Measurements from ENCODE around the gene AICDA.
A peak's percentile ranks its signal among the peaks of the same experiment; 100 is the strongest.

AICDA gene

DNA sequence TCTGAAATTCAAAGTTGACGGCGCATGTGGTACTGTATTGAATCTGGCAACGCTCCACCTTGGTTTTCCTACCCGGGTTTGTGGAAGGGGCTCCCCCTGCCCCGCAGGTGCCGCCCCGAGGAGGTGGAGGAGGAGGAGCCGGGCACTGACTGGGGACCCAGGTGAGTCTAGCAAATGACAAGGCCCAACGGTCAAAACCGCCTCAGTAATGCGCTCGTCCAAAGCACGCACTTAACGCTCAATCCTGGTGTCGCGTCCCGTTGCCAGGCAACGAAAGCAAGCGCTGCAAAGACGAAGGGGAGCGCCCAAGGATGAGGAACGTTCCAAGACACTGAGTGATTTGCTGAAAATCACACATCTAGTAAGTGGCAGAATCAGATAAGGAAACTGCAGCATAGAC lies 48.0 kb downstream of the AICDA start:
- Histone ChIP-seq H2BK120ac (ENCODE audit: low read depth, low read length) (no peak overlapping the region), H3K23ac (ENCODE audit: low read depth, low read length, poor library complexity) (no peak overlapping the region), H3K79me1 (ENCODE audit: low read depth, low read length) (no peaks in the 10 kb centered on the region), H3K4ac (ENCODE audit: low read length) (no peak overlapping the region), H3K4me2 (ENCODE audit: insufficient read depth, low read length, poor library complexity, severe bottlenecking) (no peak overlapping the region), H4K8ac (ENCODE audit: low read depth, low read length) (no peak overlapping the region), H4K91ac (ENCODE audit: low read depth, low read length, poor library complexity) (no peak overlapping the region), H2BK5ac (ENCODE audit: low read length) (no peak overlapping the region), H2BK12ac (ENCODE audit: low read length) (no peak overlapping the region), H2AK5ac (ENCODE audit: low read depth, low read length) (no peak overlapping the region), H3K18ac (ENCODE audit: low read length) (no peak overlapping the region), H2AFZ (ENCODE audit: low read length) (no peak overlapping the region), H3K4me3 (ENCODE audit: low read length in 2 of 2) (no peak overlapping the region), H3K9ac (ENCODE audit: low read depth, low read length, poor library complexity) (peak overlapping the region; percentile 36), H3K4me1 (ENCODE audit: control insufficient read depth in 2 of 2, insufficient read depth in 1 of 2, low read depth in 1 of 2, low read length in 2 of 2) (no peaks in the 10 kb centered on the region), H3K9me3 (replicated peaks in 1 of 2; ENCODE audit: control insufficient read depth in 2 of 2, insufficient read depth in 1 of 2, low read depth in 1 of 2, low read length in 2 of 2) (peaks cover 0 to 10% of the 10 kb centered on the region in 2 donors), H3K36me3 (replicated peaks in 1 of 2; ENCODE audit: control insufficient read depth in 2 of 2, insufficient read depth in 2 of 2, low read length in 2 of 2) (no peaks in the 10 kb centered on the region), H3K14ac (ENCODE audit: low read length) (no peak overlapping the region), H3K27me3 (ENCODE audit: control insufficient read depth in 3 of 3, insufficient read depth in 3 of 3, low read depth in 1 of 3, low read length in 3 of 3) (no peaks in the 10 kb centered on the region), H3K27ac (replicated peaks; ENCODE audit: low read length) (no peak overlapping the region), H2BK15ac (ENCODE audit: low read length) (no peak overlapping the region)
- DNase-seq (ENCODE audit: low spot score), result no peak
- no CpG with 5 or more reads among the region's 22 CpGs for WGBS, 2 donors (ENCODE audit: extremely low coverage in 2 of 2, insufficient read length in 2 of 2, insufficient replicate concordance in 1 of 2)

DNA sequence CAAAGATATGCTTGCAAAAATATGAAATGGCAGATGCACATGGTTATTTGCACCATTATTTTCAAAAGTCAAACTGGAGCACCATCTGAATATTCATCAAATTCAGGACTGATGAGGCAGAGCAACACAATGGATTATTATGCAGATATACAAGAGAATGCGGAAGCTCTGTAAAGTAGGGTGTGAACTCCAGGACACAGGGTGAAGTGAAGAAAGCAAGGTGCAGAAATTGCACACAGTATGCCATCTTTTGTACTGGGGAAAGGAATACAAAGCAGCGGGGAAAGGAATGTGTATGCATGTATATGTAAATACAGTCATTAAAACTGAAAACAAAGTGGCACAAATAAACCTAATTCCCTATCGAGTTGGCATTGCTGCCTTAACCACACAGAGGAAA lies 49.3 kb downstream of the AICDA start:
- no peak overlapping the region for H3K4me2 ChIP-seq (ENCODE audit: insufficient read depth, low read length, poor library complexity, severe bottlenecking)
- no peak overlapping the region for H2AFZ ChIP-seq (ENCODE audit: low read length)
- no peak overlapping the region for H4K8ac ChIP-seq (ENCODE audit: low read depth, low read length)
- no peaks in the 10 kb centered on the region for H3K4me1 ChIP-seq (ENCODE audit: control insufficient read depth in 2 of 2, insufficient read depth in 1 of 2, low read depth in 1 of 2, low read length in 2 of 2)
- no peak overlapping the region for H3K4ac ChIP-seq (ENCODE audit: low read length)
- no peak overlapping the region for H3K23ac ChIP-seq (ENCODE audit: low read depth, low read length, poor library complexity)
- WGBS, 2 donors (ENCODE audit: extremely low coverage in 2 of 2, insufficient read length in 2 of 2, insufficient replicate concordance in 1 of 2), result no CpG with 5 or more reads among the region's 3 CpGs
- DNase-seq (ENCODE audit: low spot score), result no peak
- H3K36me3 ChIP-seq (replicated peaks in 1 of 2; ENCODE audit: control insufficient read depth in 2 of 2, insufficient read depth in 2 of 2, low read length in 2 of 2), result no peaks in the 10 kb centered on the region
- H2BK12ac ChIP-seq (ENCODE audit: low read length), result no peak overlapping the region
- no peaks in the 10 kb centered on the region for H3K79me1 ChIP-seq (ENCODE audit: low read depth, low read length)
- H2BK15ac ChIP-seq (ENCODE audit: low read length), result no peak overlapping the region
- H3K14ac ChIP-seq (ENCODE audit: low read length), result no peak overlapping the region
- H3K18ac ChIP-seq (ENCODE audit: low read length), result no peak overlapping the region
- H2BK120ac ChIP-seq (ENCODE audit: low read depth, low read length), result no peak overlapping the region
- no peak overlapping the region for H3K4me3 ChIP-seq (ENCODE audit: low read length in 2 of 2)
- H4K91ac ChIP-seq (ENCODE audit: low read depth, low read length, poor library complexity), result no peak overlapping the region
- no peaks in the 10 kb centered on the region for H3K27me3 ChIP-seq (ENCODE audit: control insufficient read depth in 3 of 3, insufficient read depth in 3 of 3, low read depth in 1 of 3, low read length in 3 of 3)
- no peak overlapping the region for H3K27ac ChIP-seq (replicated peaks; ENCODE audit: low read length)
- no peak overlapping the region for H2BK5ac ChIP-seq (ENCODE audit: low read length)
- no peak overlapping the region for H3K9ac ChIP-seq (ENCODE audit: low read depth, low read length, poor library complexity)
- no peak overlapping the region for H2AK5ac ChIP-seq (ENCODE audit: low read depth, low read length)
- peaks cover 0 to 8% of the 10 kb centered on the region in 2 donors for H3K9me3 ChIP-seq (replicated peaks in 1 of 2; ENCODE audit: control insufficient read depth in 2 of 2, insufficient read depth in 1 of 2, low read depth in 1 of 2, low read length in 2 of 2)

DNA sequence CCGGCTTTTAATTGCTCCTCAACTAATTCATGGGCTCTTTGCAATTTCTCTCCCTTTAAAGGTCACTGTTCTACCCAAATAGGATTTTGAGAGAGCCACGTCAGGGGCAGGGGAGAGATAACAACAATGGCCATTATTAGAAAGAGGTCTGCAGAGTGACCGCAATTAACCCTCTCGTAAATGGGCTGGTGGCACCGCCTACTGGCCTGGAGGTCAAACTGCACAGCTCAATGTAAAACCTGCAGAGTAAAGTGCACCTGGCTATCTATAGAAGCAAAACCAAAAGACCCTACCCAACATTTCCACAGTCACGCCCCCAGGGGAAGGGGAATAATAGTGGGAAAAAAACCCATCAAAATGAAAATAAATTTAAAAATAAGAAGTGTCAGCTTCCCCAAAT lies 50.3 kb downstream of the AICDA start:
- no peak overlapping the region for H3K4ac ChIP-seq (ENCODE audit: low read length)
- no peak overlapping the region for H2BK120ac ChIP-seq (ENCODE audit: low read depth, low read length)
- no peak overlapping the region for H3K23ac ChIP-seq (ENCODE audit: low read depth, low read length, poor library complexity)
- H3K27me3 ChIP-seq (ENCODE audit: control insufficient read depth in 3 of 3, insufficient read depth in 3 of 3, low read depth in 1 of 3, low read length in 3 of 3), result no peaks in the 10 kb centered on the region
- H2AFZ ChIP-seq (ENCODE audit: low read length), result no peak overlapping the region
- H2BK15ac ChIP-seq (ENCODE audit: low read length), result no peak overlapping the region
- no peak overlapping the region for H2BK5ac ChIP-seq (ENCODE audit: low read length)
- no peaks in the 10 kb centered on the region for H3K79me1 ChIP-seq (ENCODE audit: low read depth, low read length)
- H3K9me3 ChIP-seq (replicated peaks in 1 of 2; ENCODE audit: control insufficient read depth in 2 of 2, insufficient read depth in 1 of 2, low read depth in 1 of 2, low read length in 2 of 2), result peaks cover 0 to 3% of the 10 kb centered on the region in 2 donors
- no peak overlapping the region for H2AK5ac ChIP-seq (ENCODE audit: low read depth, low read length)
- no peak overlapping the region for H3K18ac ChIP-seq (ENCODE audit: low read length)
- no peak overlapping the region for H3K4me2 ChIP-seq (ENCODE audit: insufficient read depth, low read length, poor library complexity, severe bottlenecking)
- DNase-seq (ENCODE audit: low spot score), result no peak
- no peak overlapping the region for H3K14ac ChIP-seq (ENCODE audit: low read length)
- H2BK12ac ChIP-seq (ENCODE audit: low read length), result no peak overlapping the region
- H3K36me3 ChIP-seq (replicated peaks in 1 of 2; ENCODE audit: control insufficient read depth in 2 of 2, insufficient read depth in 2 of 2, low read length in 2 of 2), result no peaks in the 10 kb centered on the region
- H3K27ac ChIP-seq (replicated peaks; ENCODE audit: low read length), result no peak overlapping the region
- no peaks in the 10 kb centered on the region for H3K4me1 ChIP-seq (ENCODE audit: control insufficient read depth in 2 of 2, insufficient read depth in 1 of 2, low read depth in 1 of 2, low read length in 2 of 2)
- H4K8ac ChIP-seq (ENCODE audit: low read depth, low read length), result no peak overlapping the region
- no peak overlapping the region for H4K91ac ChIP-seq (ENCODE audit: low read depth, low read length, poor library complexity)
- WGBS, 2 donors (ENCODE audit: extremely low coverage in 2 of 2, insufficient read length in 2 of 2, insufficient replicate concordance in 1 of 2), result no CpG with 5 or more reads among the region's 6 CpGs
- H3K4me3 ChIP-seq (ENCODE audit: low read length in 2 of 2), result no peak overlapping the region
- no peak overlapping the region for H3K9ac ChIP-seq (ENCODE audit: low read depth, low read length, poor library complexity)

- H3K14ac ChIP-seq (ENCODE audit: low read length), result no peak overlapping the region
- no peak overlapping the region for H3K9ac ChIP-seq (ENCODE audit: low read depth, low read length, poor library complexity)
- H3K36me3 ChIP-seq (replicated peaks in 1 of 2; ENCODE audit: control insufficient read depth in 2 of 2, insufficient read depth in 2 of 2, low read length in 2 of 2), result no peaks in the 10 kb centered on the region
- DNase-seq (ENCODE audit: low spot score), result no peak
- no peak overlapping the region for H2BK12ac ChIP-seq (ENCODE audit: low read length)
- H2BK120ac ChIP-seq (ENCODE audit: low read depth, low read length), result no peak overlapping the region
- no peak overlapping the region for H3K18ac ChIP-seq (ENCODE audit: low read length)
- no peak overlapping the region for H3K4ac ChIP-seq (ENCODE audit: low read length)
- no peak overlapping the region for H4K8ac ChIP-seq (ENCODE audit: low read depth, low read length)
- no peak overlapping the region for H4K91ac ChIP-seq (ENCODE audit: low read depth, low read length, poor library complexity)
- H3K4me2 ChIP-seq (ENCODE audit: insufficient read depth, low read length, poor library complexity, severe bottlenecking), result no peak overlapping the region
- H3K79me1 ChIP-seq (ENCODE audit: low read depth, low read length), result no peaks in the 10 kb centered on the region
- no peak overlapping the region for H2AK5ac ChIP-seq (ENCODE audit: low read depth, low read length)
- H3K23ac ChIP-seq (ENCODE audit: low read depth, low read length, poor library complexity), result no peak overlapping the region
- no peaks in the 10 kb centered on the region for H3K27me3 ChIP-seq (ENCODE audit: control insufficient read depth in 3 of 3, insufficient read depth in 3 of 3, low read depth in 1 of 3, low read length in 3 of 3)
- no peaks in the 10 kb centered on the region for H3K4me1 ChIP-seq (ENCODE audit: control insufficient read depth in 2 of 2, insufficient read depth in 1 of 2, low read depth in 1 of 2, low read length in 2 of 2)
- no peak overlapping the region for H2BK15ac ChIP-seq (ENCODE audit: low read length)
- no peak overlapping the region for H2AFZ ChIP-seq (ENCODE audit: low read length)
- H3K4me3 ChIP-seq (ENCODE audit: low read length in 2 of 2), result no peak overlapping the region
- no CpG with 5 or more reads among the region's 4 CpGs for WGBS, 2 donors (ENCODE audit: extremely low coverage in 2 of 2, insufficient read length in 2 of 2, insufficient replicate concordance in 1 of 2)
- peaks cover 0 to 3% of the 10 kb centered on the region in 2 donors for H3K9me3 ChIP-seq (replicated peaks in 1 of 2; ENCODE audit: control insufficient read depth in 2 of 2, insufficient read depth in 1 of 2, low read depth in 1 of 2, low read length in 2 of 2)
- H2BK5ac ChIP-seq (ENCODE audit: low read length), result no peak overlapping the region
- no peak overlapping the region for H3K27ac ChIP-seq (replicated peaks; ENCODE audit: low read length)
These were observed 51.6 kb downstream of the AICDA start for GRCh38 chr12:8561011-8561410.
